CD4-positive, alpha-beta T cell treated with Interleukin-6 for 4 hours (primary cell): ENCODE data around the gene WNT4.

Source experiments
- DNase-seq: peaks from one replicate; pipeline ENCODE4 v3.0.0-alpha.2; 2020; ENCODE audit warnings: mixed read lengths

The WNT4 gene

GRCh38 chr1:22128392-22128791 is 14.5 kb downstream of the WNT4 start:
- DNase-seq, result no peak

- no peak for DNase-seq
Measured at GRCh38 chr1:22127731-22128130, 15.2 kb downstream of the WNT4 start.

- no peak for DNase-seq
Measured at GRCh38 chr1:22127248-22127647, 15.6 kb downstream of the WNT4 start.

- no peak for DNase-seq
Measured at GRCh38 chr1:22126531-22126930, 16.4 kb downstream of the WNT4 start.

GRCh38 chr1:22124592-22125229 is 18.2 kb downstream of the WNT4 start:
- DNase-seq, result no peak

GRCh38 chr1:22123901-22124404 is 18.9 kb downstream of the WNT4 start:
- no peak for DNase-seq

GRCh38 chr1:22123071-22123390 is 19.9 kb downstream of the WNT4 start:
- DNase-seq, result no peak

GRCh38 chr1:22122273-22123070 is 20.4 kb downstream of the WNT4 start:
- DNase-seq, result no peak

- no peak for DNase-seq
Measured at GRCh38 chr1:22121421-22121911, 21.4 kb downstream of the WNT4 start.

- DNase-seq, result no peak
Measured at GRCh38 chr1:22120469-22120790, 22.5 kb downstream of the WNT4 start.

- DNase-seq, result no peak
Measured at GRCh38 chr1:22119626-22120468, 23.1 kb downstream of the WNT4 start.

- no peak for DNase-seq
Measured at GRCh38 chr1:22118291-22118992, 24.5 kb downstream of the WNT4 start.

- no peak for DNase-seq
Measured at GRCh38 chr1:22117851-22118250, 25.0 kb downstream of the WNT4 start.

- no peak for DNase-seq
Measured at GRCh38 chr1:22117238-22117637, 25.7 kb downstream of the WNT4 start.

- DNase-seq, result no peak
Measured at GRCh38 chr1:22115286-22115685, 27.6 kb downstream of the WNT4 start.

- DNase-seq, result no peak
Measured at GRCh38 chr1:22114083-22115012, 28.5 kb downstream of the WNT4 start.

GRCh38 chr1:22112554-22112953 is 30.3 kb downstream of the WNT4 start:
- DNase-seq, result no peak

GRCh38 chr1:22111620-22112019 is 31.3 kb downstream of the WNT4 start:
- DNase-seq, result no peak

GRCh38 chr1:22111115-22111514 is 31.8 kb downstream of the WNT4 start:
- no peak for DNase-seq

GRCh38 chr1:22110016-22110415 is 32.9 kb downstream of the WNT4 start:
- no peak for DNase-seq

GRCh38 chr1:22108339-22109105 is 34.4 kb downstream of the WNT4 start:
- no peak for DNase-seq
